Thyroid gland (tissue), 4 donors: Measurements from ENCODE around the gene JUP. TPM values are rescaled to one million over a fixed set of nuclear protein-coding genes. Genes with fewer than 3 reads are reported as not detected.

ENCODE experiments used
- DNase-seq, 2 donors: peaks; one replicate each; pipeline ENCODE4 v3.0.0-alpha.2; 2019
- H3K27ac ChIP-seq, 3 donors: fragments of 200-600 bp; sonication (generic); 1 replicate in 2 of 3; 2 replicates in 1 of 3; pipeline ENCODE4 v1.5.1; 2016 to 2019; ENCODE audit warnings: mild to moderate bottlenecking in 1 of 3, moderate library complexity in 1 of 3
- H3K27me3 ChIP-seq: fragments of 200-600 bp; sonication (generic); one replicate; pipeline ENCODE4 v1.5.1; 2019
- H3K36me3 ChIP-seq, 2 donors: fragments of 200-600 bp; sonication (generic); one replicate each; pipeline ENCODE4 v1.5.1; 2016 to 2019
- H3K4me1 ChIP-seq, 2 donors: fragments of 200-600 bp; sonication (generic); one replicate each; pipeline ENCODE4 v1.5.1; 2017 to 2019
- H3K4me3 ChIP-seq, 3 donors: fragments of 200-600 bp; sonication (generic); replicated peaks in 1 of 3; 1 replicate in 2 of 3; 2 replicates in 1 of 3; pipeline ENCODE4 v1.5.1; 2016; ENCODE audit warnings: mild to moderate bottlenecking in 1 of 3
- H3K9me3 ChIP-seq: fragments of 200-600 bp; sonication (generic); one replicate; pipeline ENCODE4 v1.5.1; 2017
- CTCF ChIP-seq, 6 experiments: fragments of 200-600 bp in 3 of 6; fragments of 450-650 bp in 3 of 6; sonication (generic) in 3 of 6; IDR thresholded peaks; one replicate each; pipeline ENCODE4 v1.5.1; 2016 to 2019; ENCODE audit warnings: antibody characterized with exemption in 6 of 6, mild to moderate bottlenecking in 2 of 6, inconsistent platforms in 1 of 6, moderate library complexity in 1 of 6
- POLR2A ChIP-seq, 2 donors: fragments of 450-650 bp; IDR thresholded peaks; one replicate each; pipeline ENCODE4 v1.6.1; 2017; ENCODE audit warnings: antibody characterized with exemption in 2 of 2, mild to moderate bottlenecking in 2 of 2, moderate library complexity in 1 of 2
- WGBS, 2 donors: methylation state at CpG; one replicate each; pipeline ENCODE4 v1.1.5; 2017; 5-methylcytosine and 5-hydroxymethylcytosine counted together
- intact Hi-C: fragments of 100-400 bp; cut with DNase I; formaldehyde crosslinking; loops from one replicate; pipeline ENCODE4 v1.15.1; 2023
- total RNA-seq, 4 donors: library from RNA; depleted of rRNA; stranded (reverse); fragments of >200 nt; gene quantifications; one replicate each; pipeline ENCODE4 v1.2.3, GENCODE V29; 2016

The JUP gene
- total RNA-seq, 4 donors from 2014 or later: 127 to 356 (median 250) TPM

GRCh38 chr17:41750862-41751261, 35.6 kb downstream of the JUP start:
- Histone ChIP-seq H3K4me3 (no peak overlapping the region), H3K27me3 (no peaks in the 10 kb centered on the region)
- DNase-seq: no peak

GRCh38 chr17:41748275-41748674, 38.2 kb downstream of the JUP start:
- no peak overlapping the region for H3K4me3 ChIP-seq
- peaks cover 0 to 4% of the 10 kb centered on the region in 2 donors for H3K4me1 ChIP-seq
- H3K27ac ChIP-seq: no peak overlapping the region
- no peaks in the 10 kb centered on the region for H3K27me3 ChIP-seq
- no peaks in the 10 kb centered on the region for H3K36me3 ChIP-seq
- whole genome bisulfite sequencing, 2 donors: 91 to 93% methylated on average over 6 of the region's 6 CpGs
- H3K9me3 ChIP-seq: no peaks in the 10 kb centered on the region
- TF ChIP-seq POLR2A (IDR thresholded peaks at IDR 0.05) (no peak), CTCF (IDR thresholded peaks at IDR 0.05) (no peak)
- intact Hi-C loops: no loop called here
- DNase-seq: no peak

More at GRCh38 chr17:41750862-41751261, 35.6 kb downstream of the JUP start:
- H3K36me3 ChIP-seq: peaks cover 18 to 22% of the 10 kb centered on the region in 2 donors
- no peaks in the 10 kb centered on the region for H3K9me3 ChIP-seq
- H3K4me1 ChIP-seq: peaks cover 0 to 4% of the 10 kb centered on the region in 2 donors
- H3K27ac ChIP-seq: no peak overlapping the region
- TF ChIP-seq POLR2A (IDR thresholded peaks at IDR 0.05): no peak
- no peak for TF ChIP-seq CTCF (IDR thresholded peaks at IDR 0.05)
- intact Hi-C loops: no loop called here
- 76 to 79% methylated on average over 4 of the region's 4 CpGs for WGBS, 2 donors

- TF ChIP-seq POLR2A (IDR thresholded peaks at IDR 0.05) (no peak), CTCF (IDR thresholded peaks at IDR 0.05) (no peak)
- Histone ChIP-seq H3K9me3 (no peaks in the 10 kb centered on the region), H3K4me1 (peaks cover 8 to 31% of the 10 kb centered on the region in 2 donors), H3K36me3 (no peaks in the 10 kb centered on the region), H3K27me3 (no peaks in the 10 kb centered on the region), H3K27ac (no peak overlapping the region), H3K4me3 (no peak overlapping the region)
- no peak for DNase-seq
- WGBS, 2 donors: 81 to 84% methylated on average over 9 of the region's 9 CpGs
- intact Hi-C loops: no loop called here
These were observed 44.8 kb downstream of the JUP start for GRCh38 chr17:41741709-41742108.

GRCh38 chr17:41740506-41740905, 46.0 kb downstream of the JUP start:
- Histone ChIP-seq H3K27me3 (no peaks in the 10 kb centered on the region), H3K4me3 (no peak overlapping the region), H3K4me1 (peaks cover 12 to 36% of the 10 kb centered on the region in 2 donors), H3K36me3 (no peaks in the 10 kb centered on the region), H3K9me3 (no peaks in the 10 kb centered on the region), H3K27ac (no peak overlapping the region)
- 89 to 92% methylated on average over 4 to 5 of the region's 5 CpGs for WGBS, 2 donors
- TF ChIP-seq POLR2A (IDR thresholded peaks at IDR 0.05) (no peak), CTCF (IDR thresholded peaks at IDR 0.05) (no peak)
- DNase-seq: no peak
- intact Hi-C loops: no loop called here

- H3K9me3 ChIP-seq: no peaks in the 10 kb centered on the region
- no peaks in the 10 kb centered on the region for H3K27me3 ChIP-seq
- intact Hi-C loops: loop anchor here (10.0 kb wide), 2 partner anchors 145 to 225 kb away; partner anchors contain the start of gene CNP
- DNase-seq: peak; percentile 29 to 55
- H3K27ac ChIP-seq: peak overlapping the region in 2 of 3 donors; percentile 6 to 49
- no peaks in the 10 kb centered on the region for H3K36me3 ChIP-seq
- H3K4me3 ChIP-seq: no peak overlapping the region
- peaks cover 18 to 43% of the 10 kb centered on the region in 2 donors for H3K4me1 ChIP-seq
- 55 to 64% methylated on average over 6 to 9 of the region's 9 CpGs for WGBS, 2 donors
- no peak for TF ChIP-seq POLR2A (IDR thresholded peaks at IDR 0.05)
- TF ChIP-seq CTCF (IDR thresholded peaks at IDR 0.05): no peak
These were observed 46.7 kb downstream of the JUP start for GRCh38 chr17:41739661-41740352.
